ENCODE results near the gene FAM117A.
"Not testable (repeated sequence)": the region's sequence is repeated elsewhere in the genome, so short reads cannot be mapped to it uniquely, and the experiment has no call there.

The FAM117A gene

DNA sequence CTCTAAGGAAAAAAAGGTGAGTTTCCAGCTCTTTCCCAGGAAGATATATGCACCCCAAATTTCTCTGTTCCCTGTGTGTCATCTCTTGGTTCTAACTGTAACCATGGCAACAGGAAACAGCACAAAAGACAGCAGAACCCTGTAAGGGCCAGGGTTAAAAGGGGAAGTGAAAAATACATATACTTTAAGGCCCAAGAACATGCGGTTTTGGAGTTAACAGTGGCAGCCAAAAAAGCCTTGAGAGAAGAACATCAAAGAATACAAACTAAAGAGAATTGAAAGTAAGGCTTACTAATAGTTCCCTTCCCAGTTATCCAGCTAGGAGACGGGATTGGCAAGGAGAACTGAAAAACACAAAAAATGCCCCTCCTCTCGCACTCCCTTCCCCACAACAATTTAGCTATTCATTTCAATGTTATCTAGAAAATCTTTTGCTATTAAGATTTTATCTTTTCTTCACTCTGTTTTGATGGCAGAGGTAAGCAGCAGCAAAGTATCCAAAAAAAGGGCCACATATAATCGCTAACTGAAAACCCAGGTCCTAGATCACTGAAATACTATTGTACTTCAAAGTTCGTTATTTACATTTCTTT, 87.6 kb downstream of the FAM117A start:
- no peak for DNase-seq

- no peak for DNase-seq
These were observed 89.4 kb downstream of the FAM117A start for GRCh38 chr17:49674507-49674906.

DNA sequence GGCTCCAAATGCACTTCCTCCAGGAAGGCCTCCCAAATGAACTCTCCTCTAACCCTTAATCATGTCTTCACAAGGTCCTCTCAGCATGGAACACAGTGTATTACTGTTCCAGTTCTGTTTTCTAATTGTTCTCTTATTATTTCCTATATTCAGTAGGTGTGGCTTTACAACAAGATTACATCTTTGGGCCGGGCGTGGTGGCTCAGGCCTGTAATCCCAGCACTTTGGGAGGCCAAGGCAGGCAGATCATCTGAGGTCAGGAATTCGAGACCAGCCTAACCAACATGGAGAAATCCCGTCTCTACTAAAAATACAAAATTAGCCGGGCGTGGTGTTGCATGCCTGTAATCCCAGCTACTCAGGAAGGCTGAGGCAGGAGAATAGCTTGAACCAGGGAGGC, 90.3 kb downstream of the FAM117A start:
- DNase-seq = not testable (repeated sequence)

- no peak for DNase-seq
These were observed 93.3 kb downstream of the FAM117A start for GRCh38 chr17:49670641-49671040.

DNA sequence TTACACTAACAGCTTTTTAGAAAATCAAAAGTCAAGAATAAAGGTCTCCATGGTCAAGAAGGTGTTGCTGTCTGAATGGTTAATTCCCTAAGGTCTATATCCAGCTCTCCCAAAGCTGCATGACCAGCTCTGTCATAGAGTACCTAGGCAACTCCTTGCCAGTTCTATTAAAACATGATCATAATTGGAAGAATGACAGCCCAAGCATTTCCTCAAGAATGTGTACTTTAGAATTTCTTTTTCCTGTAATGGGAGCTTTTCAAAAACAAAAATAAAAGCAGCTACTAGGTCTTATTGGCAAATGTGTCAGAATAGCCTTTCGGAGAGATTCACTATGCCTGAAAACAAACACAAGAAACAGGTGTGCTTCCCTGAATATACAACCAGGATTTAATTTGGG, 93.9 kb downstream of the FAM117A start:
- DNase-seq = no peak

- no peak for DNase-seq
These were observed 96.1 kb downstream of the FAM117A start for GRCh38 chr17:49667854-49668253.

DNA sequence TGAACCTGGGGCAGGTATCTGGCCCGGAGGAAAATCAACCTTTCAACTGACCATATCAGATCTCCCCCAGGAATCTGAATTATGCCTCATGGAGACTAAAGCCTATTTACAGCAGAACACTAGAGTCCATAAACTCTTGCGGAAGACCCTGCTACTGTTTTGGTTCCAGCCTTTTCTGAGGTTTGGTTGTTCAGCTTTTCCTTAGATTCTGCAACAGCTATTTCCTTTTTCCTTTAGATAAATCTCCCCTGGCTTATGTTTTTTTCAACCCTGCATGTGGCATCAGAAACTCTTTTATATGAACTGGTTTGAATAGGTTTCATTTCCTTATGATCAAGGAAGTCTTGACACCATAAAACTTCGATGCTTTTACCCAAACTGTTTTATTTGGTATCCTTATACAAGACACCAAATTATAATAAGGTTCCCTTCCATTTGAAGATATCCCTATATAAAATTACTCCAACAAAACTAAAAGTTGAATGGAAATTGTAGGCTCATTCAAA, 99.2 kb downstream of the FAM117A start:
- DNase-seq = no peak
